Daoy (cell line): ENCODE results near the gene NR5A2. TPM values are rescaled to one million over a fixed set of nuclear protein-coding genes. Genes with fewer than 3 reads are reported as not detected.

ENCODE experiments used
- DNase-seq: peaks from one replicate; pipeline ENCODE4 v3.0.0-alpha.2; 2015; ENCODE audit warnings: low read depth
- total RNA-seq: library from RNA; depleted of rRNA; stranded (reverse); fragments of >200 nt; shearing (Covaris generic); gene quantifications from 2 replicates; pipeline ENCODE4 v1.2.3, GENCODE V29; 2014

The NR5A2 gene
- total RNA-seq, 1 experiment from 2014 or later, result 0.23 TPM

GRCh38 chr1:200035956-200036618 is 8.6 kb downstream of the NR5A2 start:
- no peak for DNase-seq

GRCh38 chr1:200036619-200037270 is 9.2 kb downstream of the NR5A2 start:
- DNase-seq, result no peak

GRCh38 chr1:200037501-200037900 is 10.0 kb downstream of the NR5A2 start:
- DNase-seq, result no peak

- no peak for DNase-seq
Measured at GRCh38 chr1:200037904-200038303, 10.4 kb downstream of the NR5A2 start.

- DNase-seq, result no peak
Measured at GRCh38 chr1:200038325-200038980, 10.9 kb downstream of the NR5A2 start.

- DNase-seq, result peak; percentile 54
Measured at GRCh38 chr1:200038981-200039848, 11.7 kb downstream of the NR5A2 start.

GRCh38 chr1:200039849-200040474 is 12.5 kb downstream of the NR5A2 start:
- DNase-seq, result no peak

GRCh38 chr1:200040481-200041138 is 13.1 kb downstream of the NR5A2 start:
- DNase-seq, result peak; percentile 54

GRCh38 chr1:200041337-200042118 is 14.0 kb downstream of the NR5A2 start:
- no peak for DNase-seq

- DNase-seq, result no peak
Measured at GRCh38 chr1:200042119-200042551, 14.6 kb downstream of the NR5A2 start.

GRCh38 chr1:200042552-200043335 is 15.2 kb downstream of the NR5A2 start:
- DNase-seq, result no peak

GRCh38 chr1:200043336-200043668 is 15.8 kb downstream of the NR5A2 start:
- DNase-seq, result no peak

GRCh38 chr1:200046115-200046514 is 18.6 kb downstream of the NR5A2 start:
- DNase-seq, result no peak

- no peak for DNase-seq
Measured at GRCh38 chr1:200048244-200048643, 20.7 kb downstream of the NR5A2 start.

GRCh38 chr1:200049810-200050209 is 22.3 kb downstream of the NR5A2 start:
- no peak for DNase-seq

GRCh38 chr1:200051620-200052019 is 24.1 kb downstream of the NR5A2 start:
- DNase-seq, result no peak

GRCh38 chr1:200053091-200053490 is 25.6 kb downstream of the NR5A2 start:
- DNase-seq, result no peak

GRCh38 chr1:200053646-200054045 is 26.1 kb downstream of the NR5A2 start:
- DNase-seq, result no peak

- DNase-seq, result no peak
Measured at GRCh38 chr1:200058341-200058740, 30.8 kb downstream of the NR5A2 start.

GRCh38 chr1:200062143-200062542 is 34.6 kb downstream of the NR5A2 start:
- no peak for DNase-seq
